Measurements from ENCODE around the gene BCAS3.

Gene BCAS3

GRCh38 chr17:61150686-61151299, 473.1 kb downstream of the BCAS3 start:
- Histone ChIP-seq H3K9me3 (ENCODE audit: control insufficient read depth, low read length) (no peaks in the 10 kb centered on the region), H3K27ac (no peak overlapping the region)

DNA sequence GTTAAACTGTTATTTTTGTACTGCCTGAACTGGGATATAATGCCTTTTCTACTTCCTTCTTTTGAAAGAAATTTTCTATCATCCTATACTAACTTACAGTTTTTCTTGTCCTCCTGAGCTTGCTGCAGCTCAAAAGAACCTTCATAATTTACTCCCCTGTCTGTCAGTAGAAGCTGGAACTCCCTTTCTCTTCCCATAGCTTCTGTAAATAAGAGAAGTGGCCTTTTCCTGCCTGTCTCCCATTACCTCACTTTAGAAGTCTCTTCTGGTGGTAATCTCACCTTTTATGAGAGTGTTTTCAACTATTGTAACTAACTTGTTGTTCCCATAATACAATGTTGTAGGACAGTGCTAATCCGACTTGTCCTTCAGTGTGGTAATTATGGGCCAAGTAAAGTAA, 475.2 kb downstream of the BCAS3 start:
- no peaks in the 10 kb centered on the region for H3K9me3 ChIP-seq (ENCODE audit: control insufficient read depth, low read length)
- H3K9ac ChIP-seq: no peak overlapping the region
- H3K36me3 ChIP-seq (ENCODE audit: control insufficient read depth, insufficient read depth, low read length): no peaks in the 10 kb centered on the region
- no peak overlapping the region for H3K4me2 ChIP-seq (ENCODE audit: low read length)
- TF ChIP-seq, protein P1, sequence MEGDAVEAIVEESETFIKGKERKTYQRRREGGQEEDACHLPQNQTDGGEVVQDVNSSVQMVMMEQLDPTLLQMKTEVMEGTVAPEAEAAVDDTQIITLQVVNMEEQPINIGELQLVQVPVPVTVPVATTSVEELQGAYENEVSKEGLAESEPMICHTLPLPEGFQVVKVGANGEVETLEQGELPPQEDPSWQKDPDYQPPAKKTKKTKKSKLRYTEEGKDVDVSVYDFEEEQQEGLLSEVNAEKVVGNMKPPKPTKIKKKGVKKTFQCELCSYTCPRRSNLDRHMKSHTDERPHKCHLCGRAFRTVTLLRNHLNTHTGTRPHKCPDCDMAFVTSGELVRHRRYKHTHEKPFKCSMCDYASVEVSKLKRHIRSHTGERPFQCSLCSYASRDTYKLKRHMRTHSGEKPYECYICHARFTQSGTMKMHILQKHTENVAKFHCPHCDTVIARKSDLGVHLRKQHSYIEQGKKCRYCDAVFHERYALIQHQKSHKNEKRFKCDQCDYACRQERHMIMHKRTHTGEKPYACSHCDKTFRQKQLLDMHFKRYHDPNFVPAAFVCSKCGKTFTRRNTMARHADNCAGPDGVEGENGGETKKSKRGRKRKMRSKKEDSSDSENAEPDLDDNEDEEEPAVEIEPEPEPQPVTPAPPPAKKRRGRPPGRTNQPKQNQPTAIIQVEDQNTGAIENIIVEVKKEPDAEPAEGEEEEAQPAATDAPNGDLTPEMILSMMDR (IDR thresholded peaks at IDR 0.05): no peak
- no peak overlapping the region for H3K27ac ChIP-seq
- peaks cover 4% of the 10 kb centered on the region for H3K4me1 ChIP-seq
- no peaks in the 10 kb centered on the region for H3K27me3 ChIP-seq (ENCODE audit: control insufficient read depth, insufficient read depth, low read length)
- H3K4me3 ChIP-seq (ENCODE audit: low read depth, low read length): no peak overlapping the region
- H2AFZ ChIP-seq: no peak overlapping the region
- H3K79me2 ChIP-seq: no peaks in the 10 kb centered on the region

More at GRCh38 chr17:61150686-61151299, 473.1 kb downstream of the BCAS3 start:
- TF ChIP-seq, protein P1 (IDR thresholded peaks at IDR 0.05): no peak
- H3K36me3 ChIP-seq (ENCODE audit: control insufficient read depth, insufficient read depth, low read length): no peaks in the 10 kb centered on the region
- H2AFZ ChIP-seq: no peak overlapping the region
- no peaks in the 10 kb centered on the region for H3K27me3 ChIP-seq (ENCODE audit: control insufficient read depth, insufficient read depth, low read length)
- no peak overlapping the region for H3K4me2 ChIP-seq (ENCODE audit: low read length)
- no peak overlapping the region for H3K9ac ChIP-seq
- H3K4me1 ChIP-seq: peaks cover 4% of the 10 kb centered on the region
- H3K79me2 ChIP-seq: no peaks in the 10 kb centered on the region
- H3K4me3 ChIP-seq (ENCODE audit: low read depth, low read length): no peak overlapping the region

DNA sequence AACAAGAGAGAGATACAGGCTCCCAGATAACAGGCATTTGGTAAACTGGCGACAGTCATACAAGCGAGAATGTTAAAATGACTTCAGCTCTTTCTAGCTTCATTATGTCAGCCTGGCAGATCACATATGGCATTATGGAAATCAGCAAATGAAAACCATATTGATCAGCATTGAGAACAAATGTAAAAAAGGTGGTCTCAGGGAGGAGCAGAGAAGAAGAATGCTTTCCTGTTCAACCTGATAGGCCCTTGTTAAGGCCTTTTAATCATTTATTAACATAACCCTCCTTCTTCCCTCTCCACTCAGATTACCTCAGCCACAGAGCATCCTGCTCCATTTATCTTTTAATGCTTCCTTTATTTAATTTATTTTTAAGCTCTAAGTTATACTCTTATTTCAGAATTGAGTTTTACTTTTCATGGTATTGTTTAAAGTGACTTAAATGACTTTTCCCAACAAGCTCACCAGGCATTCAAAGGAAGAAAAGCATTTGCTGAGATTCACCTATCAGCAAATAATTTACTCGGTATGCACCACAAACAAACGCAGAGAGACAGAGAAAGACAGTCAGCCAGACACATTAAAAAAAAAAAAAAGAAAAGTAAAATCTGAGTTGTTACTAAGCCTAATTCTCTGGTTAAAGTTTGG, 478.1 kb downstream of the BCAS3 start:
- Histone ChIP-seq H3K36me3 (ENCODE audit: control insufficient read depth, insufficient read depth, low read length) (no peaks in the 10 kb centered on the region), H3K79me2 (no peaks in the 10 kb centered on the region), H3K4me1 (no peaks in the 10 kb centered on the region), H3K9ac (no peak overlapping the region), H3K4me2 (ENCODE audit: low read length) (no peak overlapping the region), H2AFZ (no peak overlapping the region), H3K4me3 (ENCODE audit: low read depth, low read length) (no peak overlapping the region), H3K9me3 (ENCODE audit: control insufficient read depth, low read length) (no peaks in the 10 kb centered on the region), H3K27ac (no peak overlapping the region), H3K27me3 (ENCODE audit: control insufficient read depth, insufficient read depth, low read length) (no peaks in the 10 kb centered on the region)
- TF ChIP-seq, protein P1 (IDR thresholded peaks at IDR 0.05): no peak

DNA sequence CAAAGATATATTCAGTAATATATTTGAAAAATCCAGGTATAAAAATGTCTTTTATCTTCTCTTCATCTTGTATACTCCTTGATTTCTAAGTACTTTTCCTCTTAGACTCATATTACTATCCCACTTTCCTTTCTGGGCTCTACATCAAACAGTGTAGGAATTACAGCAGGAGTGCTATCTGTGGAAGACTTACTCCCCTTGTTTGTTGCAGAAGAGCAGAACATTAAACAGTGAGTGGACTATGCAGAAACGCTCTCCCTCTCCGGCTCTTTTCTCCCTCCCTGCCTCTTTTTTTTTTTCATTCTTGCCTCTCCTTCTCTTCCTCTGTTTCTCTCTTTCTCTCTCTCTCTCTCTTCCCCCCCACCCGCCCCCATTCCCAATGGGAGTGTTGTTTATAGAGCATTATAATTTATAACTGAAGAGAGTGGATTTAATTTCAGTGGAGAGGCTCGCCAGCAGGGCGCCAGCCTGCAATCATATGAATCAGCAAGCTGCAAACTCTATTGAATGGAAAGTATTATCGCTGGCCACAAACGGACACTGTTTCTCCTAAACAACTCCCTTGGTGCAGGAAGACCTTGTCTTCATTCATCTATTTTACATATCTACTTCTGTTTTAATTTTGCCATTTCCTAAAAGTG, 479.7 kb downstream of the BCAS3 start:
- H3K4me3 ChIP-seq (ENCODE audit: low read depth, low read length): no peak overlapping the region
- H3K27ac ChIP-seq: no peak overlapping the region

More for the DNA sequence above, 479.7 kb downstream of the BCAS3 start:
- no peak overlapping the region for H2AFZ ChIP-seq
- H3K4me1 ChIP-seq: no peaks in the 10 kb centered on the region
- H3K27me3 ChIP-seq (ENCODE audit: control insufficient read depth, insufficient read depth, low read length): no peaks in the 10 kb centered on the region
- H3K79me2 ChIP-seq: no peaks in the 10 kb centered on the region
- TF ChIP-seq, protein P1 (IDR thresholded peaks at IDR 0.05): no peak
- H3K9me3 ChIP-seq (ENCODE audit: control insufficient read depth, low read length): no peaks in the 10 kb centered on the region
- no peak overlapping the region for H3K4me2 ChIP-seq (ENCODE audit: low read length)
- no peaks in the 10 kb centered on the region for H3K36me3 ChIP-seq (ENCODE audit: control insufficient read depth, insufficient read depth, low read length)
- H3K9ac ChIP-seq: no peak overlapping the region
